Natural killer cell (primary cell): ENCODE results near the gene JAKMIP1. TPM values are rescaled to one million over a fixed set of nuclear protein-coding genes. Genes with fewer than 3 reads are reported as not detected.

ENCODE experiments used
- ATAC-seq, 3 donors: fragments of 150-1000 bp in 2 of 3; fragments of 200-7000 bp in 1 of 3; cut with Tn5 transposase; 1 replicate in 1 of 3; 2 replicates in 2 of 3; pipeline ENCODE4 v1.10.0; 2021; ENCODE audit warnings: mild to moderate bottlenecking in 2 of 3, moderate library complexity in 2 of 3
- DNase-seq, 2 donors: peaks; one replicate each; pipeline versions ENCODE4 v3.0.0 to v3.0.0-alpha.2; 2013 to 2021; ENCODE audit warnings: mixed read lengths in 1 of 2
- H3K27ac ChIP-seq: one replicate; pipeline ENCODE4 v1.5.1; 2013; ENCODE audit warnings: mild to moderate bottlenecking, low read length
- H3K27me3 ChIP-seq: one replicate; pipeline ENCODE4 v1.6.1; 2013; ENCODE audit warnings: low read length; ENCODE audit not compliant: control insufficient read depth, insufficient read depth
- H3K36me3 ChIP-seq: one replicate; pipeline ENCODE4 v1.6.1; 2013; ENCODE audit warnings: low read length; ENCODE audit not compliant: control insufficient read depth, insufficient read depth
- H3K4me1 ChIP-seq: one replicate; pipeline ENCODE4 v1.6.1; 2013; ENCODE audit warnings: low read length; ENCODE audit not compliant: control insufficient read depth, insufficient read depth
- H3K4me3 ChIP-seq: one replicate; pipeline ENCODE4 v1.5.1; 2013; ENCODE audit warnings: low read length
- H3K9me3 ChIP-seq: one replicate; pipeline ENCODE4 v1.6.1; 2013; ENCODE audit warnings: low read length; ENCODE audit not compliant: control insufficient read depth, insufficient read depth
- H3K27ac Mint-ChIP-seq, 2 donors: one replicate each; pipeline ENCODE4 v1.8.0; 2022; ENCODE audit warnings: mild to moderate bottlenecking in 2 of 2, mixed read lengths in 2 of 2, moderate library complexity in 1 of 2
- H3K27me3 Mint-ChIP-seq, 2 donors: one replicate each; pipeline ENCODE4 v1.8.0; 2022; ENCODE audit warnings: low read depth in 2 of 2, mixed read lengths in 2 of 2
- H3K36me3 Mint-ChIP-seq: one replicate; pipeline ENCODE4 v1.8.0; 2022; ENCODE audit warnings: mixed read lengths
- H3K4me1 Mint-ChIP-seq, 2 donors: one replicate each; pipeline ENCODE4 v1.8.0; 2022; ENCODE audit warnings: mixed read lengths in 2 of 2
- H3K4me3 Mint-ChIP-seq: one replicate; pipeline ENCODE4 v1.8.0; 2022; ENCODE audit warnings: mild to moderate bottlenecking, moderate library complexity, mixed read lengths
- H3K9me3 Mint-ChIP-seq, 2 donors: one replicate each; pipeline ENCODE4 v1.8.0; 2022; ENCODE audit warnings: mixed read lengths in 2 of 2
- WGBS: methylation state at CpG from one replicate; pipeline ENCODE4 v1.1.7; 2013; ENCODE audit warnings: missing lambda C conversion rate; ENCODE audit not compliant: insufficient coverage; 5-methylcytosine and 5-hydroxymethylcytosine counted together
- intact Hi-C: fragments of 100-400 bp; cut with micrococcal nuclease; formaldehyde crosslinking; loops from one replicate; pipeline ENCODE4 v1.14.2; 2022
- total RNA-seq, 4 donors: library from RNA; stranded (reverse); fragments of 120-200 nt in 1 of 4; gene quantifications; one replicate each; pipeline versions ENCODE4 v1.2.3 to v1.2.4, GENCODE V29; 2013 to 2022
- TF ChIP-seq, protein P1 (sequence below): fragments of 200-600 bp; IDR thresholded peaks from one replicate; pipeline ENCODE4 v1.8.0; 2022; ENCODE audit warnings: antibody characterized with exemption

Gene JAKMIP1
- total RNA-seq, 3 donors from 2014 or later (not counting 1 experiment from before 2014, with no cell fraction given) = 8.8 to 21.8 (median 16.4) TPM

DNA sequence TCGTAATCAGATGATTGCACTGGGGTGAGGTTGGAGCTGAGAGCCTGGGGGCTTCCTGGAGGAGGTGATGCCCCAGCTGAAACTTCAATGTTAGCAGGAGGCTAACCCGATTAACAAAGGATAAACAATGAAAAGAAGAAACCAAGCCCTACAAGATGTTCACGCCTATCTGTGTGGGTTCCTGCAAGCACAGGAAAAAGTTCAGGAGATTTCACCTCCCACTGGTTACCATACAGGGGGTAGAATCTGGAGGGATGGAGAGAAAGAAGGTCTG, 27.5 kb downstream of the JAKMIP1 start:
- no peaks in the 10 kb centered on the region for H3K27me3 ChIP-seq
- Mint-ChIP-seq H3K4me3 (no peak overlapping the region), H3K4me1 (peaks cover 12 to 49% of the 10 kb centered on the region in 2 donors), H3K27me3 (no peaks in the 10 kb centered on the region), H3K27ac (peak overlapping the region in 1 of 2 donors; percentile 58), H3K36me3 (no peaks in the 10 kb centered on the region), H3K9me3 (peaks cover 6 to 10% of the 10 kb centered on the region in 2 donors)
- no peak for ATAC-seq
- H3K4me1 ChIP-seq = peaks cover 25% of the 10 kb centered on the region
- intact Hi-C loops = no loop called here
- WGBS = 73% methylated on average over 3 of the region's 3 CpGs
- no peak overlapping the region for H3K27ac ChIP-seq
- H3K36me3 ChIP-seq = no peaks in the 10 kb centered on the region
- TF ChIP-seq, protein P1, sequence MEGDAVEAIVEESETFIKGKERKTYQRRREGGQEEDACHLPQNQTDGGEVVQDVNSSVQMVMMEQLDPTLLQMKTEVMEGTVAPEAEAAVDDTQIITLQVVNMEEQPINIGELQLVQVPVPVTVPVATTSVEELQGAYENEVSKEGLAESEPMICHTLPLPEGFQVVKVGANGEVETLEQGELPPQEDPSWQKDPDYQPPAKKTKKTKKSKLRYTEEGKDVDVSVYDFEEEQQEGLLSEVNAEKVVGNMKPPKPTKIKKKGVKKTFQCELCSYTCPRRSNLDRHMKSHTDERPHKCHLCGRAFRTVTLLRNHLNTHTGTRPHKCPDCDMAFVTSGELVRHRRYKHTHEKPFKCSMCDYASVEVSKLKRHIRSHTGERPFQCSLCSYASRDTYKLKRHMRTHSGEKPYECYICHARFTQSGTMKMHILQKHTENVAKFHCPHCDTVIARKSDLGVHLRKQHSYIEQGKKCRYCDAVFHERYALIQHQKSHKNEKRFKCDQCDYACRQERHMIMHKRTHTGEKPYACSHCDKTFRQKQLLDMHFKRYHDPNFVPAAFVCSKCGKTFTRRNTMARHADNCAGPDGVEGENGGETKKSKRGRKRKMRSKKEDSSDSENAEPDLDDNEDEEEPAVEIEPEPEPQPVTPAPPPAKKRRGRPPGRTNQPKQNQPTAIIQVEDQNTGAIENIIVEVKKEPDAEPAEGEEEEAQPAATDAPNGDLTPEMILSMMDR = no peak
- no peak overlapping the region for H3K4me3 ChIP-seq
- no peak for DNase-seq
- H3K9me3 ChIP-seq = peaks cover 14% of the 10 kb centered on the region

DNA sequence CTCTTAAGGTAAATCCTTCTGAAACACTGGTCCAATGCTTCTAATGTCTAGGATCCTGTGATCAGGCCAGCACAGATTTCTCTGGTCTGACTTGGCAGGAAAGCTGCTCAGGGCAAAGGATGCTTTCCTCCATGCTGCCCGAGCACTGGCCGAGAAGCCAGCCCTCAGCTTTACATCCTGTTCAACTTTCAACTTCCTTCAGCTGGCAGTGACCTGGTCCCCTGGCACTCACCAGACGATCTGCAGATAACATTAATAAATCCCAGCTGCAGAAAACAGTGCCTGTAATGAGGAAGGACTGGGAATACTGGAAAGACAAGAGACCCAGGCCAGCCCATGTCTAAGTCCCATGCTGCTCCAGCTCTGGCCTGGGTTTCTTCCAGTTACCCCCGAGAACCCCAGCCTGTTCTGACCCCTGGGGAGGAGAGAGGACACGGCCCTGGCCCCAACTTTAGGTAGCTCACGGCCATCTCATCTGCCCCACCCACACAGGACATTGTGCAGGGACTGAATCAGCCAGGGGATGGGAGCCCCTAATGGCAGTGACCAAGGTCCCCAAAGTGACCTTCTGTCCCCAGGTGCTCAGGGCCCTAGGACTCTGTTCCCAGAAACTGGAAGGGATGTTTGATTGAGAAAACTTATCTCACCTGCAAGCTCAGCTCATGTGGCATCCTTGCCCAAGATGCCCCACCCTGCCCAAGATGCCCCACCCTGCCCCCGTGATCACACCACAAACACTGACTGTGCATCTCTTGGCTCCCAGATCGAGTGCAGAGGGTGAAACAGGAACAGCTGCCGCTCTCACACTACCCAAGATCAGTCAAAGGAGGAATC, 28.0 kb downstream of the JAKMIP1 start:
- intact Hi-C loops = no loop called here
- Histone ChIP-seq H3K27me3 (no peaks in the 10 kb centered on the region), H3K27ac (no peak overlapping the region), H3K4me1 (peaks cover 22% of the 10 kb centered on the region), H3K36me3 (no peaks in the 10 kb centered on the region), H3K4me3 (no peak overlapping the region), H3K9me3 (peaks cover 10% of the 10 kb centered on the region)
- H3K9me3 Mint-ChIP-seq = peaks cover 4 to 10% of the 10 kb centered on the region in 2 donors
- DNase-seq (peak in 1 of 2 donors; percentile 56), ATAC-seq (no peak)
- no peaks in the 10 kb centered on the region for H3K27me3 Mint-ChIP-seq
- peaks cover 6 to 49% of the 10 kb centered on the region in 2 donors for H3K4me1 Mint-ChIP-seq
- TF ChIP-seq, protein P1 = no peak
- H3K27ac Mint-ChIP-seq = peak overlapping the region; percentile 54 to 78
- no peaks in the 10 kb centered on the region for H3K36me3 Mint-ChIP-seq
- 55% methylated on average over 8 of the region's 9 CpGs for WGBS
- H3K4me3 Mint-ChIP-seq = no peak overlapping the region

DNA sequence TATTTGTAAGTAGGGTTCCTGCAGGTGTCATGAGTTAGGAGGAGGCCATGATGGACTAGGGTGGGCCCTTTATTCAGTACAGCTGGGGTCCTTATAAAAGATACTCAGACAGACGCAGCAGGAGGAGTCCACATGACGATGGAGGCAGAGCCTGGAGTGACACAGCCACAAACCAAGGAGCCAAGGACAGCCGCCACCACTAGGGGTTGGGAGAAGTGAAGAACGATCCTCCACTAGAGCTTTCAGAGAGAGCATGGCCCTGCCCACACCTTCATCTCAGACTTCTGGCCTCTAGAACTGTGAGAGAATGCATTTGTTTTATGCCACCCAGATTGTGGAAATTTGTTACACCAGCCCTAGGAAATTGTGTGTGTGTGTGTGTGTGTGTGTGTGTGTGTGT, 31.1 kb downstream of the JAKMIP1 start:
- H3K4me1 Mint-ChIP-seq = peaks cover 6 to 56% of the 10 kb centered on the region in 2 donors

More for the DNA sequence above, 31.1 kb downstream of the JAKMIP1 start:
- Histone ChIP-seq H3K4me3 (no peak overlapping the region), H3K36me3 (no peaks in the 10 kb centered on the region), H3K4me1 (peaks cover 21% of the 10 kb centered on the region), H3K9me3 (peaks cover 10% of the 10 kb centered on the region), H3K27me3 (no peaks in the 10 kb centered on the region), H3K27ac (no peak overlapping the region)
- DNase-seq (no peak), ATAC-seq (peak in 1 of 3 donors; percentile 6)
- Mint-ChIP-seq H3K27ac (peak overlapping the region in 1 of 2 donors; percentile 78), H3K9me3 (peaks cover 4 to 10% of the 10 kb centered on the region in 2 donors), H3K27me3 (no peaks in the 10 kb centered on the region), H3K4me3 (no peak overlapping the region), H3K36me3 (no peaks in the 10 kb centered on the region)
- TF ChIP-seq, protein P1 = no peak
- WGBS = 100% methylated on average over 3 of the region's 4 CpGs
- intact Hi-C loops = no loop called here
